Caco-2 (cell line): ENCODE results near the gene KCNC4. TPM values are rescaled to one million over a fixed set of nuclear protein-coding genes. Genes with fewer than 3 reads are reported as not detected.
A peak's percentile ranks its signal among the peaks of the same experiment; 100 is the strongest.

Experiments
- BruUV-seq: library from RNA; stranded (reverse); fragments of 400-500 nt; replicated peaks from 2 replicates; lab custom pipeline; 2021; lab: Mats Ljungman, UMichigan
- CTCF ChIA-PET: fragments of 300-600 bp; sonication (Branson Sonifier 250); formaldehyde crosslinking; loops from one replicate; lab custom pipeline; 2022; ENCODE audit warnings: antibody characterized with exemption; lab: Charles Lee
- POLR2A ChIA-PET: fragments of 300-600 bp; sonication (Branson Sonifier 250); formaldehyde crosslinking; loops from one replicate; lab custom pipeline; 2022; ENCODE audit warnings: antibody characterized with exemption; lab: Charles Lee
- DNase-seq, 2 experiments: peaks; one replicate each; pipeline versions ENCODE4 v3.0.0 to v3.0.0-alpha.2; 2020 to 2022
- H3K27me3 ChIP-seq: replicated peaks from 2 replicates; pipeline ENCODE4 v1.6.0; 2011; ENCODE audit warnings: low read length; ENCODE audit not compliant: control insufficient read depth, insufficient read depth
- H3K36me3 ChIP-seq: 2 replicates; pipeline ENCODE4 v1.5.1; 2011; ENCODE audit warnings: low read length; ENCODE audit not compliant: control insufficient read depth, insufficient read depth
- H3K4me1 ChIP-seq: fragments of 250-450 bp; sonication (Bioruptor Pico); 2 replicates; pipeline ENCODE4 v1.5.1; 2020; ENCODE audit warnings: mild to moderate bottlenecking
- H3K4me3 ChIP-seq: 2 replicates; pipeline ENCODE4 v1.5.1; 2011; ENCODE audit warnings: low read depth, mild to moderate bottlenecking, control low read depth, low read length
- H3K9me3 ChIP-seq: fragments of 250-450 bp; sonication (Bioruptor Pico); 2 replicates; pipeline ENCODE4 v1.5.1; 2020; ENCODE audit warnings: mild to moderate bottlenecking, moderate library complexity
- H3K27ac Mint-ChIP-seq: one replicate; pipeline ENCODE4 v1.8.0; 2022; ENCODE audit warnings: mixed read lengths; ENCODE audit not compliant: unreplicated experiment
- H3K27me3 Mint-ChIP-seq: one replicate; pipeline ENCODE4 v1.8.0; 2022; ENCODE audit warnings: mixed read lengths; ENCODE audit not compliant: insufficient read depth, unreplicated experiment
- H3K36me3 Mint-ChIP-seq: one replicate; pipeline ENCODE4 v1.8.0; 2022; ENCODE audit warnings: mild to moderate bottlenecking, mixed read lengths; ENCODE audit not compliant: insufficient read depth, unreplicated experiment
- H3K4me1 Mint-ChIP-seq: one replicate; pipeline ENCODE4 v1.8.0; 2022; ENCODE audit warnings: low read depth, mixed read lengths; ENCODE audit not compliant: unreplicated experiment
- H3K4me3 Mint-ChIP-seq: one replicate; pipeline ENCODE4 v1.8.0; 2022; ENCODE audit warnings: mild to moderate bottlenecking, moderate library complexity, mixed read lengths; ENCODE audit not compliant: unreplicated experiment
- H3K9me3 Mint-ChIP-seq: one replicate; pipeline ENCODE4 v1.8.0; 2022; ENCODE audit warnings: mixed read lengths; ENCODE audit not compliant: unreplicated experiment
- CTCF ChIP-seq, 2 experiments: fragments of 200-600 bp in 1 of 2; IDR thresholded peaks; 1 replicate in 1 of 2; 2 replicates in 1 of 2; pipeline versions ENCODE4 v1.5.1 to v1.8.0; 2011 to 2022; ENCODE audit warnings: antibody characterized with exemption in 1 of 2, control low read depth in 1 of 2, inconsistent platforms in 1 of 2, low read depth in 1 of 2, low read length in 1 of 2, mild to moderate bottlenecking in 1 of 2, moderate library complexity in 1 of 2; ENCODE audit not compliant: insufficient read depth in 1 of 2, severe bottlenecking in 1 of 2, unreplicated experiment in 1 of 2
- intact Hi-C: fragments of 100-400 bp; cut with micrococcal nuclease; formaldehyde crosslinking; loops from one replicate; pipeline ENCODE4 v1.10.0; 2022; ENCODE audit not compliant: unreplicated experiment
- total RNA-seq: library from RNA; stranded (reverse); gene quantifications from 2 replicates; pipeline ENCODE4 v1.2.3, GENCODE V29; 2022

Gene KCNC4
- total RNA-seq, 1 experiment from 2014 or later = 5.3 TPM

DNA sequence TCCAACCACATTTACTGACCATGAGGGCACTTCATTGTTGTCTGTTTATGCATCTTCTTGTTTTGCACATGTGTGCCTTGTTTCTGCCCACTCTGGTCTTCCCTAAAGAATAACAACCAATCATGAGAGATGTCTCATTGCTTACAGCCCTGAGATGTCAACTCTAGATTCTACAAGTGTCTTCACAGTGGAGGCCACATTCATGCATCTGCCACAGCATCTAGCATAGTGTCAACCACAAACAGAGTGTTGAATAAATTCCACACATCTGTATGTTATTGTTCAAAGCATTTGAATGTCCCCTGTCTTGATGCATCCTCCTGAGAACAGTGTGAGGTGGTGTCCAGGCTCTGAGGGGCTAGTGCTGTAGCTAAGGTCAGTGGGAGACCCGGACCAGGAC is 43.1 kb downstream of the KCNC4 start:
- Histone ChIP-seq H3K9me3 (no peaks in the 10 kb centered on the region), H3K4me1 (no peaks in the 10 kb centered on the region), H3K4me3 (no peak overlapping the region), H3K36me3 (no peaks in the 10 kb centered on the region), H3K27me3 (no peaks in the 10 kb centered on the region)
- BruUV-seq = no TSS peak
- H3K4me1 Mint-ChIP-seq = no peaks in the 10 kb centered on the region
- H3K4me3 Mint-ChIP-seq = no peak overlapping the region
- POLR2A ChIA-PET = no interaction called here
- intact Hi-C loops = no loop called here
- no peak for DNase-seq
- H3K9me3 Mint-ChIP-seq = no peaks in the 10 kb centered on the region
- CTCF ChIA-PET = no interaction called here
- peaks cover 3% of the 10 kb centered on the region for H3K27me3 Mint-ChIP-seq
- TF ChIP-seq CTCF (IDR thresholded peaks at IDR 0.05; ENCODE audit: insufficient read depth in 1 of 2, low read depth in 1 of 2, low read length in 1 of 2, severe bottlenecking in 1 of 2, unreplicated experiment in 1 of 2) = no peak
- H3K27ac Mint-ChIP-seq = no peak overlapping the region
- H3K36me3 Mint-ChIP-seq = no peaks in the 10 kb centered on the region

- ChIA-PET CTCF (interaction anchor here (1.0 to 1.1 kb wide), 2 partner anchors 47 to 58 kb away, joined by 6 to 7 read pairs; no protein-coding TSS in a partner anchor), POLR2A (no interaction called here)
- TF ChIP-seq CTCF (IDR thresholded peaks at IDR 0.05; ENCODE audit: insufficient read depth in 1 of 2, low read depth in 1 of 2, low read length in 1 of 2, severe bottlenecking in 1 of 2, unreplicated experiment in 1 of 2) = no peak
- Histone ChIP-seq H3K27me3 (no peaks in the 10 kb centered on the region), H3K9me3 (no peaks in the 10 kb centered on the region), H3K4me3 (no peak overlapping the region), H3K4me1 (no peaks in the 10 kb centered on the region), H3K36me3 (no peaks in the 10 kb centered on the region)
- no peak overlapping the region for H3K27ac Mint-ChIP-seq
- no peaks in the 10 kb centered on the region for H3K36me3 Mint-ChIP-seq
- H3K27me3 Mint-ChIP-seq = peaks cover 3% of the 10 kb centered on the region
- H3K9me3 Mint-ChIP-seq = no peaks in the 10 kb centered on the region
- DNase-seq = peak in 1 of 2 experiments; percentile 12
- BruUV-seq = no TSS peak
- intact Hi-C loops = loop anchor here (1.0 kb wide), 1 partner anchor 58 kb away; no protein-coding TSS in a partner anchor
- H3K4me3 Mint-ChIP-seq = no peak overlapping the region
- no peaks in the 10 kb centered on the region for H3K4me1 Mint-ChIP-seq
Observed at GRCh38 chr1:110254604-110255391, 44.7 kb downstream of the KCNC4 start.

DNA sequence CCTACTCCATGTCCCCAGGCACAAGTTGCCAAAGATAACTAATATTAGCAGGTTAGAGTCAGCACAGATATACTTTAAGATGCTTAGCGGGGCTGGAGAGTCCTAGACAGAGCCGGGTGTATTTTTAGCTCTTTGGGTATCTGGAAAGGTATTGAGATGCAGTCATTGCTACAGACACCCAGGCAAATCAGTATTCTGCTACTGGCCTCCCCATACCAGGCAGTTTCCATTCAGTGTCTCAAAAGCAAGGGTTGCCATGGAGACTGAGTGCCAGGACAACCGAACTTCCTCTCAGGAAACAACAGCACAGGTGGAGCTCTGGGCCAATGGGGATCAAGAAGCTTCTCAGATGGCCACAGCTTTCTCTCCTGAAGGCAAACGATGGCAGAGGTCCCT is 45.3 kb downstream of the KCNC4 start:
- H3K4me1 ChIP-seq = no peaks in the 10 kb centered on the region
- peaks cover 3% of the 10 kb centered on the region for H3K27me3 Mint-ChIP-seq
- DNase-seq = no peak
- H3K4me3 ChIP-seq = no peak overlapping the region
- intact Hi-C loops = no loop called here
- H3K36me3 ChIP-seq = no peaks in the 10 kb centered on the region
- POLR2A ChIA-PET = no interaction called here
- H3K27ac Mint-ChIP-seq = no peak overlapping the region
- H3K27me3 ChIP-seq = no peaks in the 10 kb centered on the region
- H3K4me1 Mint-ChIP-seq = no peaks in the 10 kb centered on the region
- CTCF ChIA-PET = no interaction called here
- H3K4me3 Mint-ChIP-seq = no peak overlapping the region
- no TSS peak for BruUV-seq
- no peaks in the 10 kb centered on the region for H3K36me3 Mint-ChIP-seq
- no peak for TF ChIP-seq CTCF (IDR thresholded peaks at IDR 0.05; ENCODE audit: insufficient read depth in 1 of 2, low read depth in 1 of 2, low read length in 1 of 2, severe bottlenecking in 1 of 2, unreplicated experiment in 1 of 2)
- no peaks in the 10 kb centered on the region for H3K9me3 ChIP-seq
- H3K9me3 Mint-ChIP-seq = no peaks in the 10 kb centered on the region
